Inflammatory macrophage (primary cell): ENCODE measurements around the gene MOB3A.
"Not testable (repeated sequence)": the region's sequence is repeated elsewhere in the genome, so short reads cannot be mapped to it uniquely, and the experiment has no call there.

Source experiments
- DNase-seq, 2 donors: peaks; one replicate each; pipeline ENCODE4 v3.0.0-alpha.2; 2020 to 2022
- total RNA-seq, 18 experiments: gene quantifications; one replicate each; lab custom pipeline; 2026; ENCODE audit warnings: mixed read lengths in 6 of 18, inconsistent platforms in 2 of 18; lab: John Stamatoyannopoulos, UW

The MOB3A gene
- total RNA-seq, result 14.5 to 94.6 (median 30.0) reads per million in 18 experiments

- peak in 1 of 2 donors; percentile 91 for DNase-seq
These were observed at the start of gene MOB3A for GRCh38 chr19:2096034-2096479. TSS of gene MOB3A (minus strand) at chr19:2096326. CDS start at chr19:2078560, 17,766 bp downstream.

DNA sequence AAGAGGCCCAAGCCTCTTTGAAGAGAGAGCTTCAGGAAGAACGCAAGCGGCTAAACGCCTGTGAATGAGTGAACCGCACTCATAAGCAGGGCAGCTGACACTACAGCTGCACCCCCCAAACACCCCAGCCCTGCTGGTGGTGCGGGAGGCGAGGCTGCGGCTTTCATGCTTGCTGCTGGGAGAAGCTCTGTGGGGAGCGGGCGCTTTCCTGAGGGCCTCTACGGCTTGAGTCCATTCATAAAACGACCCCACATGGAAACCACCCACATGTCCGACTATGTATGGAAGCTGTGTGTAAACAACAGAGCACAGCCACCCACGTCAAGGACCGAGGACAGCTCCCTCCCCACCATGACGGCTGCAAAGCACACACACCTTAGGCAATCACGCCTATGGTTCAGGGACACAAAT, 49.7 kb upstream of the MOB3A start:
- peak in 1 of 2 donors; percentile 43 for DNase-seq

DNA sequence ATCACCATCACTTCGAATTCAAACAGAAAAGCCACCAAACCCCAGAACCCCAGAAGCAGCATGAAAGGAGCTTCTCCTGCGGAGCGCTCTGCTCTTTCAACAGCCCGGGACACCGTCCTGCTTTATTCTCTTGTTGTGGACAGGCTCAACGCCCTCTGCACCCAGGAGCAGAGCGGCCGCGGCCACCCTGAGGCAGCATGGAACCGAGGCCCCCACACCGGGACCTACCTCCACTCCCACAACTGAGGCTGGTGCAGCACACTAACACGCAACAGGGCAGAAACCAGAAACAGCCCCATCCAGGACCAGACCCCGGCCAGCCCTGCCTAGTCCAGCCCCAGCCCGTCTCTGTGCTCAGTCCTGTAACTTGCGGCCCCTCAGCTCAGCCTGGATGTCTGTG, 48.1 kb upstream of the MOB3A start:
- no peak for DNase-seq

DNA sequence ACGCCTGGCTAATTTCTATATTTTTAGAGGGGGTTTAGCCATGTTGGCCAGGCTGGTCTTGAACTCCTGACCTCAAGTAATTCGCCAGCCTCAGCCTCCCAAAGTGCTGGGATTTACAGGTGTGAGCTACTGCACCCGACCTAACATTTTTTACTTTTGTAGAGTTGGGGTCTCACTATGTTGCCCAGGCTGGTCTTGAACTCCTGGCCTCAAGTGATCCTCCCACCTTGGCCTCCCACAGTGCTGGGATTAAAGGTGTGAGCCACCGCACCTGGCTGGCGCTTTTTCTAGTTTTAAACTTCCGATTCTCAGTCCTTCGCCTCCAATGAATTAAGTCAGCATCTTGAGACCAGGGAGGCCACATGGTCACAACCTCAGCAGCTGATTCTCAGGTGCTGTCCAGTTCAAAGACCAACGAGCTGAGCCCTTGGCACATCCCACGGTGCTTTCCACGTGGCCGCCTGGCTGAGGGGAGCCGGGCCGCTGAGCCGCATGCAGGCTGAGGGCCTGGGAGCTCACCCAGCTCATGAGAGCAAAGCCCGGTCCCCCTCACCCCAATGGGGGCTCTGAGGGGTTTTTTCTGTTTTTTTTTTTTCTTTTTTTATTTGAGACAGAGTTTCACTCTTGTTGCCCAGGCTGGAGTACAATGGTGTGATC, 46.2 kb upstream of the MOB3A start:
- DNase-seq, result no peak

- no peak for DNase-seq
These were observed 44.0 kb upstream of the MOB3A start for GRCh38 chr19:2140138-2140569.

- DNase-seq, result no peak
These were observed 43.4 kb upstream of the MOB3A start for GRCh38 chr19:2139385-2140137.

DNA sequence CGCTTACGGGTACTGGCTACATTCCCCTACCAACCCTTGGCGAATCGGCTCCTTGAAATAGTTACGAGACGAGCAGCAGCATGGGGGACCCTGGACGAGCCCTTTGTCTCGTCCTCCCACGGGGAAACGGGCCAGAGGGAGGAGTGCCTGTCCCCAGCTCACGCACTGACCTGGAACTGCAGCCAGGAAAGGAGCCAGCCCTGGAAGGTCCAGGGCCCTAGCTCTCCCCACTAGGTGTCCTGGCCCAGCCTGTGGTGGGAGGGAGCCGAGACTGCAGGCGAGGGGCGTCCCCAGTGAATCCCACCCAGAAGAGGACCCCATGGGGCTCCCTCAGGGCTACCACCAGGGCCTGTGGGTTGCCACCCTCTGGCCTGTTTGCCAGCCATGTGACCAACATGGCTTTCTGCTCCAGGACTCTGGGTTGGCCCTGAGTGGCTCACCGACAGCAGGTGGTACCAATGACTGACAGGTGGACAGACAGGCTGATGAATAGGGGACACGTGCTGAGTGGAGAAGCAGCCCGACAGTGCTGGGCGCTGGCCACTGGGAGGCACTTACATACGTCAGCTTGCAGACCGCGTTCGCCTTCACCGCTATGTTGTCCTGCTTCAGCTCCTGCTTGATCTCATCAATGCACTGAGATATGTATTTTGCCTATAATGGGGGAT, 42.1 kb upstream of the MOB3A start:
- DNase-seq, result no peak

GRCh38 chr19:2136796-2137195, 40.7 kb upstream of the MOB3A start:
- DNase-seq, result no peak

DNA sequence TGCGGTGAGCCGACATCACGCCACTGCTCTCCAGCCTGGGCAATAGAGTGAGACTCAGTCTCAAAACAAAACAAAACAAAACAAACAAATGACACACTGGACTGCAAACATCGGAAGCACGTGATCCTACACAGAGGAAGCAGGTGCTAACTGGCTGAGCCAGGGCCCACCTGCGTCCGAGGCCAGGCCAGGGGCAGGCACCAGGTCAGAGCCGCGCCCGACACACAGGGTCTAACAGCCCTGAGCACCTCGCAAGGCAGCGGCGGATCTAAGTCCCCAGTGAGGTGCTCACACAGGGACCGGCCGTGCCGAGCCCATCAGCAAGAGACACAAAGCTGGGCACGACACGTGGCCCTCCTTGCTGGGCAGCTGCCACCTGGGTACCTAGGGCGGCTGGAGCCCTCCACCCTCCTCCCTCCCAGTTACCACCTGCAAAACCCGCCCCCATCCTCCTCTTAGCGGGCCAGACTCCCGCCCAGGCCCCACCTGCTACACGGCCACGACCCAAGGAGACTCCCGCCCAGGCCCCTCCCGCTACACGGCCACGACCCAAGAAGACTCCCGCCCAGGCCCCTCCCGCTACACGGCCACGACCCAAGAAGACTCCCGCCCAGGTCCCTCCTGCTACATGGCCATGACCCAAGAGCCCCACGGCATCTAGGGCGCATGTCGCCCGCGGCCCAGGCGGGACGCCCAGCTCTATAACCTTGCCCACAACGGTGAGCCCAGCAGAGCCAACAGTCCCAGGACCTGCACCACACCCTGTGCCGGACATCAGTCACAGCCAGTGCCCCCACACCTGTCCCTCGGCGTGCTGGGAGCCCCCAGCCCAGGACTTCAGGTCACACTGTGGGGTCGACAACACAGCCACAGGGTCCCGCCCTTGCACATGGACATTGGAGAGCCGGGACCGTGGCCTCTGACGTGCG, 39.6 kb upstream of the MOB3A start:
- no peak for DNase-seq

DNA sequence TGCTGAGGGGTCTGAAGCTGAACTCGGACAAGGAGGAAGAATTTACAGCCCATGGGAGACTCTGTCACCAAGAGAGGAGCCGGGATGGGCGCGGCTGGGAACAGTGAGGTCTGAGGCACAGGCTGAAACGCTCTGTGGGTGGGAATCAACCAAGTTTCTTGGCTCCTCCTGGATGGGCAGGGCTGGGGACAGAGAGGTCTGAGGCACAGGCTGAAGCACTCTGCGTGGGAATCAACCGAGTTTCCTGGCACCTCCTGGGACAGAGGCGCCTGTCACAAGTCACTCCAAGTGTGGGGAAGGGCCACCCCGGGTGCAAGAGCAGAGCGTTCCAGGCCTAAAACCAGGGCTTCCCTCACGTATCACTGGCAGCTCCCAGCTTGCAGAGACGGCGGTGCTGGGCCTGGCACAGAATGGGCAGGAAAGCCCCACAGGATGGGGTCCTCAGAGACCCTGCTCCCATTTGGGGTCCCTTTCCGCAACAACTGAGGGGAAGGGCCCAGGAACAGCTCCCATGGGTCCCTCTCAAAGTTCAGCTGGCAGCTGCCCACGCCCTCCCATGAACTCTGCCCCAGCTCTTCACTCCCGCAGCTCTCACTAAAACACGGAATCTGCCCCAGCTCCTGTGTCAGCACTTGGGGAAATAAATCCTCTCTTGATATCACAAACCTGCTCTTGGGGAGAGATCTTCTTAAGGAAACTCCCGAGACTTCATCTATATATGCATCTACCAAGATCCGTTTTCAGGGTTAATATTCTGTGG, 36.8 kb upstream of the MOB3A start:
- no peak for DNase-seq

GRCh38 chr19:2132191-2132590, 36.1 kb upstream of the MOB3A start:
- DNase-seq, result no peak

- DNase-seq, result not testable (repeated sequence)
These were observed 35.2 kb upstream of the MOB3A start for GRCh38 chr19:2131012-2131975.

DNA sequence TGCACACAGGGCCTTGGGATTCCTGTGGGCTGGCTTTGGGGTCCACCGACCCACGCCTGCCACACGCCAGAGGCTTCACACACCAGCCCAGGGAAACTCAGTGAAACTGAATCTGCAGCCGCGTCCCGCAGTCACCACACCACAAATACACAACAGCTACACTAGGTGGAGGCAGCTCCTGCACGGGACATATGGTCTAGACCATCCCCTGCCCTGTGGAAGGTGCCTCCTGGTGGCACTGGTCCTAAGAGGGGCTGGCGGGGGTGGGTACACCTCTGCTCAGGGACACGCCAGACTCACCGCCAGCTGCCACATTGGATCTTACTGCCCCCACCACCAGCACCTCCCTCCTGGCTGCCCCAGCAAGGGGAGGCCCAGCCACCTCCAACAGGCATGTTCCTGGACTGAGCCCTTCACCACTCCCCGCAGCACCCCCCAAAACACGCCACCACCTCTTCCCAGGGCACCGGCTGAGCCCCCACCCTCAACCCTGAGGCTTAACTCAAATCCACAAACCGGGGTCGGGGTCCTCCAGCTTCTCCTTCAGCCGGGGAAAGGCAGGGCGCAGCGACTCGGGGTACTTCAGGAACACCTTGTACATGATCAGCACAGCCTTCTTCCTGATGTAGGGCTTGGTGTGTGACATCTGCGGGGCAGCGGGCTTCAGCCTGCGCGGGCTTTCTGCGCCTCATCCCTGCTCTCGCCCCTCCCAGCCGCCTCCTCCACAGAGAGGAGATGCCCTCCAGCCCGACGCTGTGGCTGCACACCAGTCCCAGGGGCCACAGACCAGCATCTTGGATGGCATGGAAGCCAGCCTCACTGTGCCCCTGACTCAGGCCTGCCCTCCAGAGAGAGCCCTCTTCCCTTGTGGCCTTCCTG, 34.0 kb upstream of the MOB3A start:
- no peak for DNase-seq

DNA sequence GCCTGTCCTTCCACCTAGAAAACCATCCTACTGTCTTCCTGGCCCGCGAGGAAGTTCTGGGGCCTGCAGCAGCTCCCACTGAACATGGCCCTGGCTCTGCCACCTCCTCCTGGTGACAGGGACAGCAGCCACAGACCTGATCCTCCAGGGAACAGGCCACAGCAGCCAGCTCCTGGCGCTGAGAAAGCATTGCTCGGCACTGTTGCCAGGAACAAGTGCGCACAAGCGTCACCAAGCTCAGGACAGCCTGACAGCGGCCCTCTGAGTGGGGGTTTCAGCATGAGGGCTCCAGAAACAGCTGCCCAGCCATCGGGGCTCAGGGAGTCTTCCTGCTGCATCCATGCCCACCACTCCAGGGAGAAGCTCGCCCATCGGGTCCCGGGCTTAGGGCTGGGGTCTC, 33.4 kb upstream of the MOB3A start:
- no peak for DNase-seq

GRCh38 chr19:2129022-2129421, 32.9 kb upstream of the MOB3A start:
- DNase-seq, result no peak

- not testable (repeated sequence) for DNase-seq
These were observed 32.1 kb upstream of the MOB3A start for GRCh38 chr19:2128252-2128651.

DNA sequence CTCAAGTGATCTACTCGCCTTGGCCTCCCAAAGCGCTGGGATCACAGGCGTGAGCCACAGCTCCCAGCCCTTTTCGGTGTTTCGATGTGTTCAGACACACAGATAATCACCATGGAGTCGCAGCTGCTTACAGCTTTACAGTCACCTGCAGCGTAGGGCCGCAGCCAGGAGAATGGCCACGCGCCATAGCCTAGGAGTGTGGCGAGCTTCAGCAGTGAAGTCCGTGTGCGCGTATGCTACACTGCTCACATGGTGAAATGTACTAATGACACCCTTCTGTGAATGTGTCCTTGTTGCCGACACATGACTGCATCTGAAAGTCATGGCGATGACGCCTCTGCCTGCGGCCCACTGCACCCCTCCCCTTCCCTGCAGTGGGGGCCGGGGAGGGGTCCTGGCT, 31.6 kb upstream of the MOB3A start:
- DNase-seq, result no peak

DNA sequence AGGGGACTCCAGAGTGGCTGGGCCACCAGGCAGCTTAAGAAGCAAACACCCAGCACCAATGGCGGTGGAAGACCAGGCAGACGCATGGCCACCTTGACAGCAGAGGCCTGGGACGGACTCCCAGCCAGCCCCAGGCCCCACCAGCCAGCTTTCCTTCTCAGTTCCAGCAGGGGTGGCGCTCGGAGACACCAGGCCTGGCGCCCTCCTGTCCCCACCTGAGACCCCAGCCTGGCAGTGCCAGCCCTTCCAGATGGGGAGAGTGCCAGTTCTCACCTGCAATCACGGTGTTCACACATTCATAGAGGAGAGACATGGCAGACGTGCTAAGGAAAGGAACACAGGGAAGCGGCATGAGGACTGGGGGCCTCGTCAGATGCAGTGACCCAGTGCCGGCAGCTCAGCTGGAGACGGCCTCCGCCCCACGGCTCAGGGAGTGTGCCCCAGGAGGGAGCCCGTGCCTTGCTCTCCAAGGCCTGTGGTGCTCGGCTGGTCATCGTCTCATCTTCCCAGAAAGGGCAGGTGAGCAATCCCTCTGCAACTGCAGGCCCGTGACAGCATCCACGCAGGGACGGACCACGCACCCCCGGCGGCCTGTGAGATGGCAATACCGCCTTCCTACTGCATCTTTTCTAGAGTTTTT, 30.9 kb upstream of the MOB3A start:
- no peak for DNase-seq
